ENCODE results near the gene RNU5B-1.

Gene RNU5B-1

GRCh38 chr15:65329288-65329983 is 25.0 kb downstream of the RNU5B-1 start:
- no peak for DNase-seq

DNA sequence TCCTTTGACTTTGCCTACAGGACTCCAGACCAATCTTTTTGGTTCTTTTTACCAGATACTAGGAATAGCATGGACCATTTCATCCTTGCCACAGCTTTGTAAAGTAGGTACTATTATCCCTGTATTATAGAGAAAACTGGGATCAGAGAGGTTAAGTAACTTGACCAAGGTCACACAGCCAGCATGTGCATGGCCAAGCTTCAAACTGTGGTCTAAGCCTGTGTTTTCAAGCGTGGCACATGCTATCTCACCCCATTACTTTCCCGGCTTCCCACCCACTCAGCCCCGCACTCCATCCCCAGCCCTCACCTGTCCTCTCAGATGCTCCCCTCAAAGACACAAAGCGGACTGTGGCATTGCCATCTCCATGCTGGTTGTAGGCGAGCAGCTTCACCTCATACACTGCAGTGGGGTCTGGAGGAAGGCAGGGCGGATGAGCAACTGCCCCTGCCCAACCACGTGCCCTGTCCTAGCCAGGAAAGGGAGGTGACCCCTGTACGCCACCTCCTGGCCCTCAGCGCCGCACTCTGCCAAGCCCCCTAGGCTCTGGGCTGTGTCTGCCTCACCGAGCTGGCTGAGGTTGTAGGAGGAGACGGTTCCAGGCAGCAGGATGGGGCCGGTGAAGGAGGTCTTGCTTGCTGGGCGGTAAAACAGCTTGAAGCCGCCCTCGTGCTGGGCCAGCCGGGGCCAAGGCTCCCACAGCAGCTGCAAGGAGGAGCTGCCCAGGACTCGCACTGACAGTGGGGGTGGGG is 25.7 kb downstream of the RNU5B-1 start:
- no peak for DNase-seq

- DNase-seq, result no peak
Observed at GRCh38 chr15:65330934-65331645, 26.6 kb downstream of the RNU5B-1 start.

- no peak for DNase-seq
Observed at GRCh38 chr15:65331811-65332210, 27.3 kb downstream of the RNU5B-1 start.

DNA sequence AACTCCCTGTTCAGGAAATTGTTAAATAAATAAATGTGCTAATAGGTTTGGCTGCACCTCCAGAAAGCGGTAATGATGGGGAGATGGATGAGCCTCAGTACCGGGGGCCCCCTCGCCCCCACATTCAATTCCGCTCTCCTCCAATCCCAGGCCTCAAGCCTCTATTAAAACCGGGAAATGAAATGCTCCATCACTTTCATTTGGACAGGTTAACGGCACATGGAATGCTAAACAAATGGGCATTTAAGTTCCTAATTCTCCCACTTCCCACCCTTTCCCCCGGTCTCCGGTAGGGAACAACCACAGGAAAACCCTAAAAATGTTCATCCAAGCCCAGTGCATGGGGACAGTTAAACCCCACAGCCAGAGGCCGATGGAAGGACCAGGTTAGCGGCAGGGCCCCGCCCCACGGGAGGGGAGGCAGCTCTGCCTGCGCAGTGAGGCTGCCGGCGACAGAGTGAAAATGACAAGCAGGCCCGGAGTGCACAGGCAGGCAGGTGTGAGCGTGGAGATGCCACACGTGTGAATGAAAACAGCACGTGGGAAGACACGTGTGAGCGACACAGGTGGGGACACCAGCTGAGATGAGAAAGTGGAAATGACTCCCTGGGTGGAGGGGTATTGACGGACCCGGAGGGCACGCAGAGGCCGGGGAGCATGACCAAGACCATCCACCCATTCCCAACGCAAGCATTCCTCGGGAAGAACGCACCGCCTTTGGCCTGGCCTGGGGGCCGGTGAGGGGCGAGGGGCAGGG is 28.1 kb downstream of the RNU5B-1 start:
- no peak for DNase-seq

DNA sequence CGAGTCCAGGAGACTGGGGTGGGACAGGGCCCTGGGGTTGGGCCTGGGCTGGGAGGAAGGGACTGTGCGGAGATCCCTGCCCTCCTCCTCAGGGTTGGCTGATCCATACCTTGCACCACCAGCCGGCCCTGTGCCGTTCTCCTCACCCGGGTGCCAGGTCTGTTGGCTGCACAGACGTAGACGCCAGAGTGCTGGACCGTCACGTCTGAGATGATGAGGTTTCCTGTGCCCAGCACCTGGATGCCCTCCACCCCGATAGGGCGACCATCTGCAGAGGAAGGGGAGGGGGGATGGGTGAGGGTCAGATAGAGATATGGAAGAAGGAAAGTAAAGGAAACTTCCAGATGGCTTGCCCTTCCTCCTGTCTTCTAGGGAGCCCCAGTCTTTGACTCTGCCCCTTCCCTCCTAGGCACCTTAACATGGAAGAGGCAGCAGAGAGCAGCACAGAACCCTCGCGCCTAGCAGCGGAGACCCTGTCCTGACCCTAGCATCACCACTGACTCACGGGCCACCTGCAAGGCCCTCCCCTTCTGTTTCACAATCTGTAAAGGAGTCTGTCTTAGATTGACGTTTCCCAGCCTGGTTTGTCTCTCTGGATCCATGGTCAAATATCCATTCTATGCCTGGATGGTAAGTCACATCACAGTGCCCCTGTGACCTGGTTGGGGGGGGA is 28.8 kb downstream of the RNU5B-1 start:
- no peak for DNase-seq

- no peak for DNase-seq
Observed at GRCh38 chr15:65333856-65334255, 29.4 kb downstream of the RNU5B-1 start.

DNA sequence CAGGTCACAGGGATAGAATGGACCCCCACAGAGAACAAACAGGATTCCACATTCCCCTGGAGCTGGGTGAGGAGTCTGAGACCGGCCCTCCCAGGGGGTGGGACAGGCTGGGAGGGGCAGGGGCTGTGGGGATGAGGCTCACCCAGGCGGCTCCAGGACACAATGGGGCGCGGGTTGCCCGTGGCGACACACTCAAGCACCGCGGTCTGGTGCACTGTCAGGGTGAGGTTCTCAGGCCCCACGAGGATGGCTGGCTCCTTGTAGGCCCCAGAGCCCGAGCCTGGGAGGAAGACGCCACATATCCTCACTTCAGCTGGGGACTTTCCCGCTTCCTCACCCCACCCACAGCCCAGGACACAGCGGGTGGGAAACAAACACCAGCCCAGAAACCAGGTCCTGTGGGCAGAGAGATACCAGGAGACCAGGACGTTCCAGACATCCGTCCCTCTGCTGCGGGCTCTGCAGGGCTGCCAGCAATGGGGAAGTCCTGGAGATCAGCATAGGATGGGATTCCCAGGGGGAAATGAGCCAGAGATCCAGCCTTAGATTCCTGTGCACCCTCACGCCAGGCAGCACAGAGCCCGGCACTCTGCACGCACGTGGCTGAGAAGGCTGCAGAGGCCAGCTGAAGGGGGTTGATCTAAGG is 30.2 kb downstream of the RNU5B-1 start:
- DNase-seq, result no peak

DNA sequence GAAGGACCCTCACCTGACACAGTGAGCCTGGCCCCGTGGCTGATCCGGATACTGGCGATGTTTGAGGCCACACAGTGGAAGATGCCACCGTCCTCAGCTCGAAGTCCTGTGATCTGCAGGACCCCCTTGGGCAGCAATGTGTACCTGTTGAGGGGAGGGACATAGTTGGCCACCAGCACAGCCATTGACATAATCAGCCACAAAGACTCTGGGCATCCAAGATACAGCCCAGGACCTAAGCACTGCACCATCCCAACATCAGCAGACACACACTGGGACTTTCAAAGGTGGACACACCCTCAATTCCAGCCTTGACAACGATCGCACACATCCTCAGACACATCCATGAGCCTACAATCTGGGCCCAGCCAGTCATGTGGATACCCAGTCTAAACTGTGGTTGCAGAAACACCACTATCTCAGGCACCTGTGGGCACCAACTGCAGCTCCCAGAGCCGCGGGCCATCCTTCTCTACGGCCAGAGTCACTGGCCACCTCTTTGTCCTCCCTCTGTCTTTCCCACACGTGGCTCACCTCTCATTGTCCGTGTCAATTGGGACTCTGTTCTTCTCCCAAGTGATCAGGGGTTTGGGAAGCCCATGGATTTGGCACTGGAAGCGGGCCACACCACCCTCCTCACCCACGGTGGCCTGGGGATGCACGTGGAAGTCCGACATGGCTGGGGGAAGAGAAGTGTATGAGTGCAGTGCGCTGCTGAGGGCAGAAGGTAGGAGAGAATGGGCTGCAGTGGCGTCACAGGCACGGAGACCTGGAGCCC is 31.0 kb downstream of the RNU5B-1 start:
- no peak for DNase-seq

DNA sequence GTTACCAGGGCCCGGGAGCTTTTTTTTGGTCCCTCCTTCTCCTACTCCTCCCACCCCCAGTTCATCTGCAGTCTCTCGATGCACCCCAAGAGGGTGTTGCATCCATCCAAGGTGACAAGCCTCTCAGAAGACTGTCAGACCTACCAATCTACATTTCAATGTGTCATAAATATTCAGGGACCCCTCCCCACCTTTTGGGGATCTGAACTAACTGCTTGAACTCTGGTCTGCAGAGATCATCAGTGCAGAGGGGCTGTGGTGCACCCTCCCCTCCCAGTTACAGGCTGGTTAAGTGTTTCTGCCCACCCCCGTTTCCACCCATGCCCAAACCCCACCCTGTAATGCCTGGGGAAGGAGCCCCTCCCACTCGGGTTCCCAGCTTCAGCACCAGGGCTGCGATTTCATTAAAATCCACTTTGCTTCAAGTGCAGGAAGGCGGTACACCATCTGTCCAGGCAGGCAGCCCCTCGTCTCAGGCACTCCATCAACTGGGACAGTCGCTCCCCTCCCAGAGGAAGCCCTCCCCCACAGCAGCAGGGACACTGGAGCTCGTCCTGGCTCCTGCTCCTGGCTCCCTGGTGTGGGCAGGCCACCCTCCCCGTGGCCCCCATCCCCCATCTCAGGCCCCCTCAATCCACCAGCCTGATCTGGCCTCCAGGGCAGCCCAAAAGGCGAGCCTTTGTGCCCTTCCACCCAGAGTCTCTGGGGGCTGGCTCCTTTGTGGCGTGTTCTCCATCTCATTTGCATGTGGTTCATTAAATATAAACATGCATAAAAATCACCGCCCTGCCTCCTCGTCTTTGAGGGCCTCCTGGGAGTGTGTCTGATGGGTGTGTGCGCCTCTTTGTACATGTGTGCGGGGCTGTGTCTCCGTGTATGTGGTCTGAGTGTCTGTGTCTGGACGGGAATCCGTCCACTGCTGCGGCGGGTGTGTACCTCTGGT is 32.3 kb downstream of the RNU5B-1 start:
- DNase-seq, result peak; percentile 62

DNA sequence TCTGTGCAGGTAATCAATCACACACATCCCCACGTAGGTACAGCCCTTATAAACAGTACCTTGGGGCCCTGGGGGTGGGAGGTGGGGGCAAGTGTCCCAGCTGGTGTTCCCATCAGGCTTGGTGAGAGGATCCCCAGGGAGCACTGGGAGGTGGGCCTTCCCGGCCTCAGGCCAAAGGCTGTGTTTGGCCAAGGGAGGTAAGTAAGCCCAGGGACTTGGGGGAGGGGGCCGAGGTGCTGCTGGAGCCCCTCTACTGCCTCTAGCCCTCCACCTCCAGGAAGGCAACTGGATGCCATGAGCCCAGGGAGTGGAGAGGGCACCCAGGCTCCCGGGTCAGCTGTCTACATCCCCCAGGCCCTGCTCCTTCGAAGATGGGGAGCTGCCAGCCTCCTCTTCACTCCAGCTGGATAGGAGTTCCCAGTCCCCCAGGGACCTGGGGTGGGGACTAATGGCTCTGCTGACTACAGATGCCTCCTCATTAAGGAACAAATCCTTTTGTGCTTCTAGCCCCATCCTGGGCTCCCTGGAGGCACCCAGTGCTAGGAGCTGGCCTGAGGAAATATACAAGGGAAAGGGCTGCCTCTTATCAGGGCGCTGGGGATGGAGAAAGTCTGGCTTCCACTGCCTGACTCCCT is 33.1 kb downstream of the RNU5B-1 start:
- DNase-seq, result peak; percentile 83

- no peak for DNase-seq
Observed at GRCh38 chr15:65338366-65338765, 33.9 kb downstream of the RNU5B-1 start.

DNA sequence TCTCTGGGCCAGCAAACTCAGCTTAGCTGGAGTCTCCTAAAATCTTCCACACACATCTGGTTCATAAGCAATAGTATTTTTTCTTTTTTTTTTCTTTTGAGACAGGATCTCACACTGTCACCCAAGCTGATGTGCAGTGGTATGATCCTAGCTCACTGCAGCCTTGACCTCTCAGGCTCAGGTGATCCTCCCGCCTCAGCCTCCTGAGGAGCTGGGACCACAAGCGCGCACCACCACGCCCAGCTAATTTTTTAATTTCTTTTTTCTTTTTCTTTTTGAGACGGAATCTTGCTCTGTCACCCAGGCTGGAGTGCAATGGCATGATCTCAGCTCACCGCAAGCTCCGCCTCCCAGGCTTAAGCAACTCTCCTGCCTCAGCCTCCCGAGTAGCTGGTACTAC is 34.3 kb downstream of the RNU5B-1 start:
- DNase-seq, result no peak

GRCh38 chr15:65339416-65339815 is 34.9 kb downstream of the RNU5B-1 start:
- DNase-seq, result no peak

- no peak for DNase-seq
Observed at GRCh38 chr15:65339920-65340319, 35.4 kb downstream of the RNU5B-1 start.

GRCh38 chr15:65342493-65342892 is 38.0 kb downstream of the RNU5B-1 start:
- DNase-seq, result no peak

DNA sequence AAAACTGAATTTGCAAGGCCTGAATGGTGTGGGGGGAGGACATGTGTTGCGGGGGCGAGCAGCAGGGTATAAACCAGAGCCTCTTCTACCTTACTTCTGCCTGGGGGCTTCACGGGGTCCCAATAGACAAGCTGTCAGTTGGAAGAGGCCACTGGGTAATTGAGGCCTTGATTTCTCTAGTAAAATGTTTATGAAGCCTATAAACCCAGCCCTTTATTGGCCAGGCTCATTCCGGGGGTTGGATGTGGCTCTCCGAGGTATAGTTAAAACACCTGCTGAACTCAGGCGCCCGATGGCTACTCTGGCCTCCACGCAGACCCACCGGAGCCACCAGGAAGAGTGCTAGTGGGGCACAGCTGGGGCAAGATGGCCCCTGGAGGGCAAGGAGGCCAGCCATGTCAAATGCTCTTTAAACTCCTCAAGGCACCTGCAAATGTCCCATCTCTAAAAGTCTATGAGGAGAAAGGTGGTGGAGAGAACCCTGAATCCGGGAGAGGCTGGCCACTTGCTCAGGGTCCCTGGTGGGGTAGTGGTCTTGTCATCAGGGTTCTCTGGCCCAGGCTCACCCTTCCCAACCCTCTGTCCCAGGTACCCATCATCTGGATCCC is 39.0 kb downstream of the RNU5B-1 start:
- DNase-seq, result no peak

GRCh38 chr15:65344214-65344913 is 39.9 kb downstream of the RNU5B-1 start:
- no peak for DNase-seq

GRCh38 chr15:65344914-65345275 is 40.4 kb downstream of the RNU5B-1 start:
- DNase-seq, result no peak
